ENCODE data around the gene TNFRSF1B.

TNFRSF1B gene

GRCh38 chr1:12176298-12177118 lies 9.7 kb downstream of the TNFRSF1B start:
- no peak for DNase-seq

DNA sequence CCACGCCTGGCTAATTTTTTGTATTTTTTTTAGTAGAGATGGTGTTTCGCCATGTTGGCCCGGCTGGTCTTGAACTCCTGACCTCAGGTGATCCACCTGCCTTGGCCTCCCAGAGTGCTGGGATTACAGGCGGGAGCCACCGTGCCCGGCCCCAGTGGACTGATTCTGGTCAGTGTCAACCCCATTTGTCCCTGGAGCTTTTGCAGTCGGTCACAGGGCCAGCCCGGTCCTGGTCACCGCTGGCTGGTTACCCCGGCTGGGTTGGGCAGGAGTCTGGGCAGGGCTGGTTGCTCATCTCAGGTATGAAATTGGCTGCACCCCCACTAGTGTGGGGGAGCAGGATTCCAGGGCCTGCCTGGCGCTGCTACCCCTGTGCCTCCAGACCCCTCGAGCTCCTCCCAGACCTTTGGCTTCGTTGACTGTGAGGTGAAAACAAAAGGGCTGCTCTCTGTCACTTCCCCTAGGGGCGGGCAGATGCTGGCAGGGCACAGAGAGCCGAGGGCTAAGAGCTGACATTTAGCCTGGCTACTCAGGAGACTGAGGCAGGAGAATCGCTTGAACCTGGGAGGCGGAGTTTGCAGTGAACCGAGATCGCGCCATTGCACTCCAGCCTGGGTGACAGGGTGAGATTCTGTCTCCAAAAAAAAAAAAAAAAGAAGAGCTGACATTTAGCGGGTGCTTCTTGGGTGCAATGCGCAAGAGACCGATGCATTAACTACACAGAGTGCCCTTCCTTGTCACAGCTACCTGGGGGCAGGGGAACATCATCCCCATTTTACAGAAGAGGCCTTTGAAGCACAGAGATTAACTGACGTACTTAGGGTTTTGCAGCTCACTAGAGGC lies 10.6 kb downstream of the TNFRSF1B start:
- DNase-seq = no peak

- DNase-seq = no peak
These were observed 11.2 kb downstream of the TNFRSF1B start for GRCh38 chr1:12177999-12178441.

GRCh38 chr1:12178511-12178910 lies 11.7 kb downstream of the TNFRSF1B start:
- DNase-seq = no peak

DNA sequence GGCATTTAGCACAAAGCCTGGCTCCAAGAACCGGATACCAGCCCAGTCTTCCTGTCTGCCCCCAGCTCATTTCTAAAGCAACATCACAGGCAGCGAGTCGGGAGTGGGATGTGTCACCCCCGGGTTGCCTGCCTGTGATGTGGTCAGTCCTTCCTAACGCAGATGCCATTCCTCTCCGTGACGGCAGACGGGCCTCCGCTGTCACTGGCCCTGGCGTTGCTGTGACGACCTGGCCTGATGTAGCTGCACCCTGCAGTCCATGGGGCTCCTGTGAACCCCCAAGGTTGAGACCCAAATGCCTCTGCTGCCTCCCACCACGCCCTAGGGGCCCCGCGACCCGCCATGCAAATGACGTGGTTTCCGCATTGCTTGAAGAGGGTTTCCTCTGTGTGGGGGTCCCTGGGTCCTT lies 12.3 kb downstream of the TNFRSF1B start:
- no peak for DNase-seq

DNA sequence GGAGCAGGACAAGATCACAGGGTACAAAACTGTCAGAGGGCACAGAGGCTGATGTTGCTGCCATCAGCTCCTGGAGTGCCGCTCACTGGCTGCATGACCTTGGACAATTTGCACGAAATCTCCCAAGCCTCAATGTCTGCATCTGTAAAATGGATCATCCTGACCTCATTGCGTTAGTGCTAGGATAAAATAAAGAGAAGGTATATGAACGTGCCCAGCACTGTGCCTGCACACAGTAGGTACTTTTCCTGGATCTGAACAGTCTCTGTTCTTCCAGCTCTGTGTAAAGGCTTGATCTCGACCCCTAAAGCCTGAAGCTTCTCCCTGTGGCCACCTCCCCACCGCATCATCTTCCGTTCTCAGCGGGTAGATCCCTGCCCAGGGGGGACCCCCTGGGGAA lies 12.9 kb downstream of the TNFRSF1B start:
- DNase-seq = no peak

GRCh38 chr1:12180315-12180714 lies 13.5 kb downstream of the TNFRSF1B start:
- no peak for DNase-seq

- DNase-seq = no peak
These were observed 14.1 kb downstream of the TNFRSF1B start for GRCh38 chr1:12180903-12181302.

DNA sequence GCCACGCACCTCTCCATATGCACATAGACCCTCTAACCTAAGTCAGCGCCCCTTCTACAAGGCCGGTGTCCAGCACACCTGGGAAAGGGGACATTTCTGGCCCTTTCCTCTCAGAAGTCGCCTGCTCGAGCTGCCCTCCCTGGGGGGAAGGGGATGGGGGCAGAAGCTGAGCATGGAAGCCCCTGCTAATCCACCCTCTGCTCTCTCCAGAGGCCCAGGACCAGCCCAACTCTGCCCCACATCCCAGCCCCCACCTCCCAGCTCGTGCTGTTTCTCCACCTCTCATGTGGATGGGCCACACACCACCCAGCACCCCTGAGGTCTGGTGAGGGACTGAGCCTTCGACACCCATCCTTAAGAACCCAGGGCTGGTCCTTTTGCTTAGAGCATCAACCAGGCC lies 14.8 kb downstream of the TNFRSF1B start:
- DNase-seq = no peak

GRCh38 chr1:12182410-12182984 lies 15.7 kb downstream of the TNFRSF1B start:
- DNase-seq = no peak

DNA sequence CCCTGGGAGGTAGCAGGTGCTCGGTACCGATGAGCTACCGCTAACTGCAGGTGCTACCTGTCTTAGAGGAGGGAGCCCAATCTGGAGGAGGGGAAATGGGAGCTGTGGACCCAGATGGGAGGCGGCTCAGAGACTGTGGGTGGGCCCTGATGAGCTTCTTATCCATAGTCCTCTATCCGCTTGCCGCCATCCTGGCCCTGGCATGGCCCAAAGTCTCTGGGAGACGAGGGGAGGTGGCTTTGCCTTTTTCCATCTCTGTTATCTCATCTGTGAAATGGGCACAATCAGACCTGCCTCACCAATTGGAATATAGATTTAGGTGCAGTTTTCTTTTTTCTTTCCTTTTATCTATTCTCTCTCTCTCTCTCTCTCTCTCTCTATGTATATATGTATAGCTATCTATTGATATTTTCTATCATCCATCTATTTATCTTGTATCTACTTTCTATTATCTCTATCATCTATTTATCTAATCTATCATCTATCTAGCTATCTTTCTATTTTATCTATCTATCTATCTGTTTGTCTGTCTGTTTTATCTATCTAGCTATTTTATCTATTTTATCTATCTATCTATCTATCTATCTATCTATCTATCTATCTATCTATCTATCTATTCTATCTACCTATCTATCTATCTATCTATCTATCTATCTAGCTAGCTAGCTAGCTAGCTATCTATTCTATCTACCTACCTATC lies 16.5 kb downstream of the TNFRSF1B start:
- DNase-seq = no peak

GRCh38 chr1:12184008-12184681 lies 17.4 kb downstream of the TNFRSF1B start:
- no peak for DNase-seq

- no peak for DNase-seq
These were observed 18.5 kb downstream of the TNFRSF1B start for GRCh38 chr1:12185036-12185917.

- DNase-seq = no peak
These were observed 19.3 kb downstream of the TNFRSF1B start for GRCh38 chr1:12185918-12186678.

DNA sequence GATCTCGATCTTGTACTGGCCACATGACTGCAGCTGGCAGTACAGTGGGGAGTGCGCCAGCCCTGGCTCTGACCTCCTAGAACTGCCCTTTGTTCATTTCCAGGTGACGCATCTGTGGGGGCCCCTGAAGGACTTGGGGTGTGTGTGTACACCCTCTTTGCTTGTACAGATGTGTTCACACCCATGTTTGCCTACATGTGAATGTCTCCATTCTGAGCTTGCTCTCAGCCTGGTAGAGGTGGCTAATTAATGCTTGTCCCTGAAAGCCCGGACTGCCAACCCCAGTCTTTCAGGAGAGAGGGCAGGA lies 19.8 kb downstream of the TNFRSF1B start:
- no peak for DNase-seq

DNA sequence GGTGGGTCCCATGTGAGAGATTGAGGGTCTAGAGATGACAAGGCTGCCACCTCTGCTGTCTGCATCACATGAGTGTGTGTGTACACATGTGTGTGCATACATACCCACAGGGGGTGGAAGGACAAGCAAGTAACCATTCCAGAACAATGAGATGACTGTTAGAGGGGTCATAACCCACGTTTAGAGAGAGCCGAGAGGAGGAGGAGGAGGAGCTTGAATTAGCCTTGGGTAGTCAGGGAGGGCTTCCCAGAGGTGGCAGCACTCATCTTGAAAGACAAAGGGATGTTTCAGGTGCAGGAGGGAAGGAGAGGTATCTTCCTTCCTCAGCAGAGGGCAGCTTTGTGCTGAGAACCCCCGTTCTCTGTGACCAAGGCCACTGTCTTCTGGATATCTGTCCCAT lies 21.3 kb downstream of the TNFRSF1B start:
- DNase-seq = no peak

GRCh38 chr1:12188657-12189327 lies 22.0 kb downstream of the TNFRSF1B start:
- no peak for DNase-seq

DNA sequence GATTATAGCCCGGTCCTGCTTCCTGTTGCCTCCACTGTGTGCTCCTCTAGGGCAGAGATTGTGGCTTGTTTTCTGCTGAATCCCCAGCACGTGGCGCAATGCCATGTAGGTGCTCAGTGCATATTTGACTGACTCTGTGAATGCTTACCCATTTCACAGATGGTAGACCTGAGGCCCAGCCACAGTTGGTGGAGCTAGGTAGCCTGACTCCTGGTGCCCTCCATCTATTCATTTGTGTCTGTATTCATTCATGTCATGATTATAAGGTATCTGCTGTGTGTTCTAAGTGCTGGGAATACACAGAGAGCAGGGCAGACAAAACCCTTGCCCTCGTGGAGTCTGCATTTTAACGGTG lies 22.5 kb downstream of the TNFRSF1B start:
- no peak for DNase-seq

DNA sequence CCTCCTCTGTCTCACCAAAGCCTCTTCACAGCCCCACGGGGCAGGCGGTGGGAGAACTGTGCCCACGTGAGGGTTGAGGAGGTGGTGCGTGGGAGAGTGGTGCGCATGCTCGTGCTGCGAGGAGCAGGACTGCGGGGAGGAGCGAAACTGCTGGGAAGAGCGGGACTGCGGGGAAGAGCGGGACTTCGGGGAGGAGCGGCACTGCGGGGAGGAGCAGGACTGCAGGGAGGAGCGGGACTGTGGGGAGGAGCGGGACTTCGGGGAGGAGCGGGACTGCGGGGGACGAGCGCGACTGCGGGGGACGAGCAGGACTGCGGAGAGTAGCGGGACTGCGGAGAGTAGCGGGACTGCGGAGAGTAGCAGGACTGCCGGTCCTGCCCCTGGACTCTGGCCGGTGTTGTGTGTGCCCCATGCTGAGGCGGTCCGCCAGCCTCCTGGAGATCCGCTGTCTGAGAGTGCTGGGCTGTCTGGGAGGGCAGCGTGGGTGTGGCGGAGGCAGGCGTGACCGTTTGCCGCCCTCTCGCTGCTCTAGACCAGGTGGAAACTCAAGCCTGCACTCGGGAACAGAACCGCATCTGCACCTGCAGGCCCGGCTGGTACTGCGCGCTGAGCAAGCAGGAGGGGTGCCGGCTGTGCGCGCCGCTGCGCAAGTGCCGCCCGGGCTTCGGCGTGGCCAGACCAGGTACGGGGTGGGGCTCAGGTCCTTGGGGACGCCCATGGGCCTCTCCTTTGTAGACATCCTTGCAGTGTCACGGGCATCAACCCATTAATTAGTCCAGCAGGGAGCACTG lies 24.6 kb downstream of the TNFRSF1B start:
- no peak for DNase-seq

Measured in NCI-H1048 (cell line).